ENCODE results near the gene ITGB2. TPM values are rescaled to one million over a fixed set of nuclear protein-coding genes. Genes with fewer than 3 reads are reported as not detected.

Gene ITGB2
- total RNA-seq, 1 experiment from 2014 or later: 1.5 TPM

- no peak overlapping the region for H3K4me3 ChIP-seq (replicated peaks in 1 of 2; ENCODE audit: low read depth in 1 of 2, low read length in 2 of 2)
- no peak overlapping the region for H3K9ac ChIP-seq (ENCODE audit: low read length)
- peaks cover 11% of the 10 kb centered on the region; the same call in 1 of the 2 replicates for H3K27me3 ChIP-seq (ENCODE audit: insufficient read depth, low read length)
- ChIA-PET RAD21 (ENCODE audit: low non-redundant PET in 1 of 2, low total read pairs in 2 of 2, uncharacterized antibody in 2 of 2, unreplicated experiment in 2 of 2) (no interaction called here), CTCF (no interaction called here), POLR2A (no interaction called here)
- DNase-seq (ENCODE audit: low read depth, low spot score) (no peak), ATAC-seq (no peak)
- no peak for TF ChIP-seq SIN3A (IDR thresholded peaks at IDR 0.05; ENCODE audit: low read depth)
- TF ChIP-seq, protein P1, sequence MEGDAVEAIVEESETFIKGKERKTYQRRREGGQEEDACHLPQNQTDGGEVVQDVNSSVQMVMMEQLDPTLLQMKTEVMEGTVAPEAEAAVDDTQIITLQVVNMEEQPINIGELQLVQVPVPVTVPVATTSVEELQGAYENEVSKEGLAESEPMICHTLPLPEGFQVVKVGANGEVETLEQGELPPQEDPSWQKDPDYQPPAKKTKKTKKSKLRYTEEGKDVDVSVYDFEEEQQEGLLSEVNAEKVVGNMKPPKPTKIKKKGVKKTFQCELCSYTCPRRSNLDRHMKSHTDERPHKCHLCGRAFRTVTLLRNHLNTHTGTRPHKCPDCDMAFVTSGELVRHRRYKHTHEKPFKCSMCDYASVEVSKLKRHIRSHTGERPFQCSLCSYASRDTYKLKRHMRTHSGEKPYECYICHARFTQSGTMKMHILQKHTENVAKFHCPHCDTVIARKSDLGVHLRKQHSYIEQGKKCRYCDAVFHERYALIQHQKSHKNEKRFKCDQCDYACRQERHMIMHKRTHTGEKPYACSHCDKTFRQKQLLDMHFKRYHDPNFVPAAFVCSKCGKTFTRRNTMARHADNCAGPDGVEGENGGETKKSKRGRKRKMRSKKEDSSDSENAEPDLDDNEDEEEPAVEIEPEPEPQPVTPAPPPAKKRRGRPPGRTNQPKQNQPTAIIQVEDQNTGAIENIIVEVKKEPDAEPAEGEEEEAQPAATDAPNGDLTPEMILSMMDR (IDR thresholded peaks at IDR 0.05 in 2 of 3, conservative IDR thresholded peaks at IDR 0.05 in 1 of 3; ENCODE audit: borderline replicate concordance in 1 of 3, insufficient read depth in 1 of 3, low read depth in 2 of 3, low read length in 2 of 3): no peak
- TF ChIP-seq REST (IDR thresholded peaks at IDR 0.05; ENCODE audit: low read depth): no peak
- TF ChIP-seq ELF1 (IDR thresholded peaks at IDR 0.05; ENCODE audit: borderline replicate concordance, low read depth): no peak
- no peak for TF ChIP-seq SRF (IDR thresholded peaks at IDR 0.05; ENCODE audit: low read depth)
- no peak for TF ChIP-seq JUND (IDR thresholded peaks at IDR 0.05)
- no peak overlapping the region for H3K4me2 ChIP-seq (ENCODE audit: low read length)
- H3K9me3 ChIP-seq (ENCODE audit: control insufficient read depth in 1 of 2, insufficient read depth in 1 of 2, low read depth in 1 of 2, low read length in 2 of 2): peaks cover 0 to 4% of the 10 kb centered on the region in 2 experiments; a peak in 1 of 4 replicates
- no TSS peak for BruUV-seq (replicated peaks)
- no peak overlapping the region for H3K27ac ChIP-seq (ENCODE audit: low read depth, low read length)
- no peaks in the 10 kb centered on the region for H3K79me2 ChIP-seq (ENCODE audit: insufficient read depth, low read length)
- intact Hi-C loops (cut with micrococcal nuclease): no loop called here
- H3K9me2 ChIP-seq (ENCODE audit: insufficient read depth): no peaks in the 10 kb centered on the region
- H4K20me1 ChIP-seq (ENCODE audit: insufficient read depth): no peaks in the 10 kb centered on the region
- no peaks in the 10 kb centered on the region for H3K36me3 ChIP-seq (ENCODE audit: control insufficient read depth in 1 of 2, insufficient read depth in 2 of 2, low read length in 2 of 2)
- H3K4me1 ChIP-seq (ENCODE audit: control insufficient read depth in 1 of 2, insufficient read depth in 2 of 2, low read length in 2 of 2): no peaks in the 10 kb centered on the region
- no peak overlapping the region for H2AFZ ChIP-seq (ENCODE audit: low read depth, low read length, poor library complexity, severe bottlenecking)
Observed at GRCh38 chr21:44903050-44903685, 17.5 kb downstream of the ITGB2 start.
